Spinal cord (tissue), 4 donors: ENCODE data around the gene BUB1B. TPM values are rescaled to one million over a fixed set of nuclear protein-coding genes. Genes with fewer than 3 reads are reported as not detected.

Experiments used
- polyA plus RNA-seq, 2 donors: library from polyadenylated mRNA; unstranded; fragments of 120-200 nt; gene quantifications; one replicate each; pipeline ENCODE4 v1.2.1, GENCODE V29; 2013; ENCODE audit not compliant: insufficient read length in 2 of 2
- total RNA-seq, 2 donors: library from RNA; depleted of rRNA in 1 of 2; stranded (reverse); fragments of 120-200 nt in 1 of 2; fragments of >200 nt in 1 of 2; gene quantifications; one replicate each; pipeline versions ENCODE4 v1.2.3 to v1.2.4, GENCODE V29; 2013 to 2014

The BUB1B gene
- total and polyA plus RNA-seq, 4 donors: 16.2 to 26.5 (median 20.5) TPM

Other genes starting within 250 kb of the BUB1B start
- 10 to 100 TPM; 13.7 to 28.3 TPM for gene GPR176, start 240.8 kb upstream of the BUB1B start, total RNA-seq
- gene GPR176, start 240.8 kb upstream of the BUB1B start, polyA plus RNA-seq: 10 to 100 TPM; 28.1 to 29.7 TPM
- 10 to 100 TPM; 35.6 to 46.8 TPM for gene EIF2AK4, start 227.0 kb upstream of the BUB1B start, total RNA-seq
- 10 to 100 TPM; 29.9 to 36.5 TPM for gene EIF2AK4, start 227.0 kb upstream of the BUB1B start, polyA plus RNA-seq
- 100 to 1,000 TPM; 149 to 337 TPM for gene SRP14, start 121.9 kb upstream of the BUB1B start, total RNA-seq
- gene SRP14, start 121.9 kb upstream of the BUB1B start, polyA plus RNA-seq: 100 to 1,000 TPM; 511 to 561 TPM
- gene BMF, start 52.2 kb upstream of the BUB1B start, total RNA-seq: 10 to 100 TPM in 1 of 2 donors, 1 to 10 TPM in 1; 7.8 to 10.3 TPM
- 1 to 10 TPM; 4.6 to 8.0 TPM for gene BMF, start 52.2 kb upstream of the BUB1B start, polyA plus RNA-seq
- gene PAK6, start 78.0 kb downstream of the BUB1B start, total RNA-seq: 1 to 10 TPM; 4.4 to 5.0 TPM
- 10 to 100 TPM; 25.6 to 25.7 TPM for gene PAK6, start 78.0 kb downstream of the BUB1B start, polyA plus RNA-seq
- under 1 TPM in 1 of 2 donors, not detected in 1; 0.28 TPM for gene ANKRD63, start 122.0 kb downstream of the BUB1B start, total RNA-seq
- under 1 TPM; 0.14 to 0.30 TPM for gene ANKRD63, start 122.0 kb downstream of the BUB1B start, polyA plus RNA-seq
- gene PLCB2, start 146.9 kb downstream of the BUB1B start, total RNA-seq: 10 to 100 TPM in 1 of 2 donors, 1 to 10 TPM in 1; 7.6 to 12.0 TPM
- 10 to 100 TPM; 21.0 to 21.8 TPM for gene PLCB2, start 146.9 kb downstream of the BUB1B start, polyA plus RNA-seq
- gene INAFM2, start 162.6 kb downstream of the BUB1B start, total RNA-seq: 10 to 100 TPM; 17.0 to 20.6 TPM
- gene INAFM2, start 162.6 kb downstream of the BUB1B start, polyA plus RNA-seq: 10 to 100 TPM; 26.1 to 29.6 TPM
- gene CCDC9B, start 179.9 kb downstream of the BUB1B start, total RNA-seq: 1 to 10 TPM; 1.8 to 3.0 TPM
- gene CCDC9B, start 179.9 kb downstream of the BUB1B start, polyA plus RNA-seq: 1 to 10 TPM; 5.8 to 7.5 TPM
- gene PHGR1, start 190.0 kb downstream of the BUB1B start, total RNA-seq: not detected
- not detected for gene PHGR1, start 190.0 kb downstream of the BUB1B start, polyA plus RNA-seq
- gene DISP2, start 197.2 kb downstream of the BUB1B start, total RNA-seq: 10 to 100 TPM in 1 of 2 donors, 1 to 10 TPM in 1; 7.8 to 13.3 TPM
- 10 to 100 TPM; 28.6 to 43.8 TPM for gene DISP2, start 197.2 kb downstream of the BUB1B start, polyA plus RNA-seq
- 10 to 100 TPM; 30.1 to 30.9 TPM for gene KNSTRN, start 221.7 kb downstream of the BUB1B start, total RNA-seq
- 10 to 100 TPM; 33.9 to 36.2 TPM for gene KNSTRN, start 221.7 kb downstream of the BUB1B start, polyA plus RNA-seq
- 10 to 100 TPM; 45.5 to 50.6 TPM for gene IVD, start 244.7 kb downstream of the BUB1B start, total RNA-seq
- 100 to 1,000 TPM in 1 of 2 donors, 10 to 100 TPM in 1; 76.9 to 105 TPM for gene IVD, start 244.7 kb downstream of the BUB1B start, polyA plus RNA-seq